IMR-90 (cell line): ENCODE data around the gene MTERF2. TPM values are rescaled to one million over a fixed set of nuclear protein-coding genes. Genes with fewer than 3 reads are reported as not detected.

Source experiments
- ATAC-seq: fragments of 200-7000 bp; cut with Tn5 transposase; 2 replicates; pipeline ENCODE4 v1.9.1; 2020; ENCODE audit warnings: low read depth, mild to moderate bottlenecking, moderate library complexity
- BruUV-seq: library from RNA; stranded (reverse); fragments of 400-500 nt; replicated peaks from 2 replicates; lab custom pipeline; 2021; lab: Mats Ljungman, UMichigan
- CTCF ChIA-PET: fragments of 300-600 bp; formaldehyde crosslinking; extraction: SDS; loops from one replicate; lab custom pipeline; 2021; ENCODE audit warnings: antibody characterized with exemption; lab: Yijun Ruan, JAX
- POLR2A ChIA-PET: fragments of 300-600 bp; sonication (Branson Sonifier 250); formaldehyde crosslinking; loops from one replicate; lab custom pipeline; 2022; ENCODE audit warnings: antibody characterized with exemption; ENCODE audit not compliant: unreplicated experiment; lab: Charles Lee
- DNase-seq: peaks from one replicate; pipeline ENCODE4 v3.0.0; 2013
- H2AFZ ChIP-seq: replicated peaks from 2 replicates; pipeline ENCODE3; 2013; ENCODE audit warnings: low read length, mild to moderate bottlenecking; ENCODE audit not compliant: poor library complexity
- H2AK5ac ChIP-seq: 2 replicates; pipeline ENCODE4 v1.6.1; 2013; ENCODE audit warnings: low read depth, low read length, inconsistent platforms
- H2AK9ac ChIP-seq: replicated peaks from 2 replicates; pipeline ENCODE3; 2013; ENCODE audit warnings: mild to moderate bottlenecking, low read depth, low read length, moderate library complexity; ENCODE audit not compliant: poor library complexity
- H2BK120ac ChIP-seq: 2 replicates; pipeline ENCODE4 v1.6.1; 2013; ENCODE audit warnings: low read depth, low read length, inconsistent platforms
- H2BK15ac ChIP-seq: 3 replicates; pipeline ENCODE4 v1.6.1; 2013; ENCODE audit warnings: low read depth, low read length, inconsistent platforms
- H2BK20ac ChIP-seq: 2 replicates; pipeline ENCODE4 v1.6.1; 2013; ENCODE audit warnings: low read depth, mild to moderate bottlenecking, inconsistent platforms, low read length, moderate library complexity
- H2BK5ac ChIP-seq: 2 replicates; pipeline ENCODE4 v1.6.1; 2013; ENCODE audit warnings: mild to moderate bottlenecking, low read depth, low read length, inconsistent platforms; ENCODE audit not compliant: poor library complexity, severe bottlenecking
- H3K14ac ChIP-seq: replicated peaks from 2 replicates; pipeline ENCODE4 v1.6.1; 2013; ENCODE audit warnings: low read depth, low read length, inconsistent platforms
- H3K18ac ChIP-seq: 2 replicates; pipeline ENCODE4 v1.6.1; 2013; ENCODE audit warnings: low read depth, low read length, control low read depth
- H3K23ac ChIP-seq: 2 replicates; pipeline ENCODE4 v1.6.1; 2013; ENCODE audit warnings: low read depth, low read length, inconsistent platforms
- H3K27ac ChIP-seq: 2 replicates; pipeline ENCODE4 v1.5.1; 2013; ENCODE audit warnings: mild to moderate bottlenecking, control low read depth, low read length; ENCODE audit not compliant: insufficient read depth
- H3K27me3 ChIP-seq: 2 replicates; pipeline ENCODE4 v1.6.1; 2013; ENCODE audit warnings: low read length; ENCODE audit not compliant: control insufficient read depth, insufficient read depth
- H3K36me3 ChIP-seq: 2 replicates; pipeline ENCODE4 v1.6.1; 2013; ENCODE audit warnings: low read length, mixed read lengths; ENCODE audit not compliant: control insufficient read depth, insufficient read depth
- H3K4ac ChIP-seq: 2 replicates; pipeline ENCODE4 v1.6.1; 2013; ENCODE audit warnings: low read depth, low read length, inconsistent platforms
- H3K4me1 ChIP-seq: 2 replicates; pipeline ENCODE4 v1.6.1; 2013; ENCODE audit warnings: low read length, mixed read lengths; ENCODE audit not compliant: control insufficient read depth, insufficient read depth
- H3K4me2 ChIP-seq: 2 replicates; pipeline ENCODE4 v1.6.1; 2013; ENCODE audit warnings: low read depth, mild to moderate bottlenecking, control low read depth, low read length, moderate library complexity
- H3K4me3 ChIP-seq: 2 replicates; pipeline ENCODE4 v1.5.1; 2013; ENCODE audit warnings: low read depth, mild to moderate bottlenecking, control low read depth, low read length, moderate library complexity; ENCODE audit not compliant: insufficient read depth
- H3K56ac ChIP-seq: 2 replicates; pipeline ENCODE4 v1.6.1; 2013; ENCODE audit warnings: low read length, inconsistent platforms; ENCODE audit not compliant: insufficient read depth; ENCODE audit errors: extremely low read depth
- H3K79me1 ChIP-seq, 2 experiments: 2 replicates each; pipeline ENCODE4 v1.6.1; 2013; ENCODE audit warnings: low read length in 2 of 2, inconsistent platforms in 1 of 2, low read depth in 1 of 2
- H3K9ac ChIP-seq: 2 replicates; pipeline ENCODE4 v1.6.1; 2013; ENCODE audit warnings: low read depth, low read length, control low read depth
- H3K9me1 ChIP-seq: 2 replicates; pipeline ENCODE4 v1.6.1; 2013; ENCODE audit warnings: low read length, inconsistent platforms; ENCODE audit not compliant: insufficient read depth
- H3K9me3 ChIP-seq: 2 replicates; pipeline ENCODE4 v1.6.1; 2013; ENCODE audit warnings: low read length; ENCODE audit not compliant: control insufficient read depth, insufficient read depth
- H4K20me1 ChIP-seq: 2 replicates; pipeline ENCODE4 v1.6.1; 2013; ENCODE audit warnings: low read length, inconsistent platforms; ENCODE audit not compliant: insufficient read depth
- H4K5ac ChIP-seq: 2 replicates; pipeline ENCODE4 v1.6.1; 2013; ENCODE audit warnings: mild to moderate bottlenecking, low read depth, low read length, control low read depth
- H4K8ac ChIP-seq, 2 experiments: 2 replicates each; pipeline ENCODE4 v1.6.1; 2013; ENCODE audit warnings: low read depth in 2 of 2, low read length in 2 of 2, control low read depth in 1 of 2, inconsistent platforms in 1 of 2
- H4K91ac ChIP-seq: 2 replicates; pipeline ENCODE4 v1.6.1; 2013; ENCODE audit warnings: low read depth, low read length, inconsistent platforms; ENCODE audit not compliant: insufficient read depth
- BHLHE40 ChIP-seq: fragments of 150-350 bp; IDR thresholded peaks from 2 replicates; pipeline ENCODE4 v1.6.1; 2016; ENCODE audit warnings: mild to moderate bottlenecking, low read depth, low read length
- CEBPB ChIP-seq: IDR thresholded peaks from 2 replicates; pipeline ENCODE4 v1.6.1; 2012; ENCODE audit warnings: low read depth, low read length, improper control_type of control experiment
- CHD1 ChIP-seq: IDR thresholded peaks from 2 replicates; pipeline ENCODE4 v1.6.1; 2012; ENCODE audit warnings: low read depth, low read length, improper control_type of control experiment
- FOS ChIP-seq: fragments of 150-350 bp; IDR thresholded peaks from 2 replicates; pipeline ENCODE4 v1.6.1; 2016; ENCODE audit warnings: low read depth, low read length
- MAFK ChIP-seq: IDR thresholded peaks from 2 replicates; pipeline ENCODE4 v1.6.1; 2012; ENCODE audit warnings: low read depth, low read length, improper control_type of control experiment
- MXI1 ChIP-seq: IDR thresholded peaks from 2 replicates; pipeline ENCODE4 v1.6.1; 2012; ENCODE audit warnings: low read depth, mild to moderate bottlenecking, low read length, moderate library complexity, borderline replicate concordance
- NFE2L2 ChIP-seq: fragments of 150-350 bp; IDR thresholded peaks from 2 replicates; pipeline ENCODE4 v1.6.1; 2016; ENCODE audit warnings: low read depth, mild to moderate bottlenecking, low read length
- POLR2A ChIP-seq: IDR thresholded peaks from 2 replicates; pipeline ENCODE4 v1.6.1; 2012; ENCODE audit warnings: mild to moderate bottlenecking, low read depth, low read length
- RAD21 ChIP-seq: IDR thresholded peaks from 2 replicates; pipeline ENCODE4 v1.6.1; 2012; ENCODE audit warnings: low read length, improper control_type of control experiment
- RCOR1 ChIP-seq: IDR thresholded peaks from 2 replicates; pipeline ENCODE4 v1.6.1; 2012; ENCODE audit warnings: mild to moderate bottlenecking, low read length, improper control_type of control experiment; ENCODE audit not compliant: insufficient replicate concordance
- RFX5 ChIP-seq: IDR thresholded peaks from 2 replicates; pipeline ENCODE4 v1.8.0; 2012; ENCODE audit warnings: low read depth, mild to moderate bottlenecking, low read length, moderate library complexity
- SMC3 ChIP-seq: fragments of 150-350 bp; IDR thresholded peaks from 2 replicates; pipeline ENCODE4 v1.6.1; 2016; ENCODE audit warnings: low read depth, mild to moderate bottlenecking, antibody characterized with exemption, low read length, moderate library complexity
- WGBS, 2 experiments: methylation state at CpG; one replicate each; pipeline versions ENCODE4 v1.1.5 to v1.1.7; 2013; ENCODE audit warnings: missing lambda C conversion rate in 2 of 2; ENCODE audit not compliant: insufficient read length in 1 of 2; ENCODE audit errors: extremely low coverage in 2 of 2; 5-methylcytosine and 5-hydroxymethylcytosine counted together
- dilution Hi-C: fragments of 300-500 bp; cut with HindIII; formaldehyde crosslinking; loops from one replicate; pipeline ENCODE4 v1.14.3; 2018; ENCODE audit warnings: low sequenced_read_pairs; ENCODE audit not compliant: unreplicated experiment
- in situ Hi-C: fragments of 300-500 bp; cut with MboI; formaldehyde crosslinking; loops from 3 replicates; pipeline ENCODE4 v1.14.3; 2019; ENCODE audit warnings: low sequenced_read_pairs, inconsistent platforms, mixed read lengths
- intact Hi-C: fragments of 100-400 bp; cut with micrococcal nuclease; formaldehyde crosslinking; loops from 2 replicates; pipeline ENCODE4 v1.10.0; 2022
- polyA plus RNA-seq, 3 experiments: library from polyadenylated mRNA; depleted of rRNA; stranded (reverse); fragments of >200 nt; gene quantifications; 2 replicates each; pipeline ENCODE4 v1.2.3, GENCODE V29; 2012; ENCODE audit warnings: low replicate concordance in 1 of 3
- total RNA-seq: library from RNA; depleted of rRNA; stranded (reverse); fragments of >200 nt; gene quantifications from 2 replicates; pipeline ENCODE4 v1.2.3, GENCODE V29; 2012
- TF ChIP-seq, protein P1 (sequence below): fragments of 150-350 bp; IDR thresholded peaks from 2 replicates; pipeline ENCODE4 v1.6.1; 2017; ENCODE audit warnings: mild to moderate bottlenecking, antibody characterized with exemption, low read length, low read depth
- TF ChIP-seq, protein P2 (sequence below): fragments of 150-350 bp; IDR thresholded peaks from 2 replicates; pipeline ENCODE4 v1.6.1; 2016; ENCODE audit warnings: low read depth, mild to moderate bottlenecking, low read length, moderate library complexity, borderline replicate concordance

MTERF2 gene
- total and polyA plus RNA-seq, 2 of the 4 experiments (the other 2 are of a cell fraction), result 3.0 to 3.8 TPM

DNA sequence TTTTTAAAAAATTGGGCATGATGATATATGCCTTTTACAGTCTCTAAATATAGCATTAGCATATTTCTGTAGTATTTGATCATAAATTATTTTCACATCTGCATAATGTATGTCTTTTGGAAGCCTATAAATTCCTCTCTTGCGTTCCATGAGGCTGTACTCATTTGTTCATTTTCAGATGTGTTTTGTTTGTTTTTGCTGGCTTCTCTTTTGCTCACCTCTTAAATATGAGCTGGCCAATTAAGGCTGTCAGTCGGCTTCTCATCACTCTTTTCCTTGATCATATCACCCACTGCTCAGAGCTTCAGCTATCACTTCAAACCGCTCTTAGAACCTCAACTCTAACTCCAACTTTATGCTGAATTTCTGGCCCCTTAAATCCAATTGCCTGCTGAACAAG lies 24.7 kb downstream of the MTERF2 start:
- in situ Hi-C loops, result no loop called here
- Histone ChIP-seq H2BK120ac (no peak overlapping the region), H3K79me1 (peaks cover 13 to 44% of the 10 kb centered on the region in 2 experiments), H2AK5ac (no peak overlapping the region), H3K36me3 (peaks cover 19% of the 10 kb centered on the region), H4K8ac (no peak overlapping the region), H3K9me3 (no peaks in the 10 kb centered on the region), H3K4me2 (no peak overlapping the region), H4K5ac (no peak overlapping the region), H3K14ac (no peak overlapping the region), H3K9me1 (peaks cover 6% of the 10 kb centered on the region; the same call in 1 of the 2 replicates), H3K56ac (no peak overlapping the region), H4K91ac (no peak overlapping the region), H4K20me1 (peaks cover 89% of the 10 kb centered on the region), H2BK15ac (no peak overlapping the region), H3K4me3 (no peak overlapping the region), H3K27me3 (no peaks in the 10 kb centered on the region), H2BK20ac (no peak overlapping the region), H3K9ac (no peak overlapping the region), H2BK5ac (no peak overlapping the region), H3K23ac (no peak overlapping the region; the same call in 1 of the 2 replicates), H3K4ac (no peak overlapping the region), H3K27ac (no peak overlapping the region), H2AK9ac (no peak overlapping the region), H3K18ac (no peak overlapping the region), H2AFZ (no peak overlapping the region), H3K4me1 (peaks cover 6% of the 10 kb centered on the region)
- no TSS peak for BruUV-seq
- ChIA-PET POLR2A (no interaction called here), CTCF (interaction anchor here (0.6 kb wide), 2 partner anchors 27 to 582 kb away, joined by 3 read pairs; no protein-coding TSS in a partner anchor)
- no peak for ATAC-seq
- dilution Hi-C loops, result no loop called here
- intact Hi-C loops, result no loop called here
- DNase-seq, result no peak
- WGBS, 2 experiments, result 100% methylated on average over 1 of the region's 3 CpGs; no CpG with 5 or more reads in 1 of the 2 experiments
- TF ChIP-seq NFE2L2, result no peak
- no peak for TF ChIP-seq MXI1
- TF ChIP-seq MAFK, result no peak
- TF ChIP-seq CEBPB, result no peak
- TF ChIP-seq FOS, result no peak
- TF ChIP-seq BHLHE40, result no peak
- TF ChIP-seq, protein P1, sequence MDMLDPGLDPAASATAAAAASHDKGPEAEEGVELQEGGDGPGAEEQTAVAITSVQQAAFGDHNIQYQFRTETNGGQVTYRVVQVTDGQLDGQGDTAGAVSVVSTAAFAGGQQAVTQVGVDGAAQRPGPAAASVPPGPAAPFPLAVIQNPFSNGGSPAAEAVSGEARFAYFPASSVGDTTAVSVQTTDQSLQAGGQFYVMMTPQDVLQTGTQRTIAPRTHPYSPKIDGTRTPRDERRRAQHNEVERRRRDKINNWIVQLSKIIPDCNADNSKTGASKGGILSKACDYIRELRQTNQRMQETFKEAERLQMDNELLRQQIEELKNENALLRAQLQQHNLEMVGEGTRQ, result no peak
- TF ChIP-seq RAD21, result no peak
- no peak for TF ChIP-seq RFX5
- TF ChIP-seq, protein P2, sequence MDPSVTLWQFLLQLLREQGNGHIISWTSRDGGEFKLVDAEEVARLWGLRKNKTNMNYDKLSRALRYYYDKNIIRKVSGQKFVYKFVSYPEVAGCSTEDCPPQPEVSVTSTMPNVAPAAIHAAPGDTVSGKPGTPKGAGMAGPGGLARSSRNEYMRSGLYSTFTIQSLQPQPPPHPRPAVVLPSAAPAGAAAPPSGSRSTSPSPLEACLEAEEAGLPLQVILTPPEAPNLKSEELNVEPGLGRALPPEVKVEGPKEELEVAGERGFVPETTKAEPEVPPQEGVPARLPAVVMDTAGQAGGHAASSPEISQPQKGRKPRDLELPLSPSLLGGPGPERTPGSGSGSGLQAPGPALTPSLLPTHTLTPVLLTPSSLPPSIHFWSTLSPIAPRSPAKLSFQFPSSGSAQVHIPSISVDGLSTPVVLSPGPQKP, result no peak
- no peak for TF ChIP-seq RCOR1
- TF ChIP-seq CHD1, result no peak
- no peak for TF ChIP-seq SMC3
- no peak for TF ChIP-seq POLR2A
